IMR-90 (cell line): ENCODE results near the gene GLCCI1. TPM values are rescaled to one million over a fixed set of nuclear protein-coding genes. Genes with fewer than 3 reads are reported as not detected.

Experiments
- ATAC-seq: fragments of 200-7000 bp; cut with Tn5 transposase; 2 replicates; pipeline ENCODE4 v1.9.1; 2020; ENCODE audit warnings: low read depth, mild to moderate bottlenecking, moderate library complexity
- BruUV-seq: library from RNA; stranded (reverse); fragments of 400-500 nt; replicated peaks from 2 replicates; lab custom pipeline; 2021; lab: Mats Ljungman, UMichigan
- CTCF ChIA-PET: fragments of 300-600 bp; formaldehyde crosslinking; extraction: SDS; loops from one replicate; lab custom pipeline; 2021; ENCODE audit warnings: antibody characterized with exemption; lab: Yijun Ruan, JAX
- POLR2A ChIA-PET: fragments of 300-600 bp; sonication (Branson Sonifier 250); formaldehyde crosslinking; loops from one replicate; lab custom pipeline; 2022; ENCODE audit warnings: antibody characterized with exemption; ENCODE audit not compliant: unreplicated experiment; lab: Charles Lee
- DNase-seq: peaks from one replicate; pipeline ENCODE4 v3.0.0; 2013
- H2AFZ ChIP-seq: replicated peaks from 2 replicates; pipeline ENCODE3; 2013; ENCODE audit warnings: low read length, mild to moderate bottlenecking; ENCODE audit not compliant: poor library complexity
- H2AK5ac ChIP-seq: 2 replicates; pipeline ENCODE4 v1.6.1; 2013; ENCODE audit warnings: low read depth, low read length, inconsistent platforms
- H2AK9ac ChIP-seq: replicated peaks from 2 replicates; pipeline ENCODE3; 2013; ENCODE audit warnings: mild to moderate bottlenecking, low read depth, low read length, moderate library complexity; ENCODE audit not compliant: poor library complexity
- H2BK120ac ChIP-seq: 2 replicates; pipeline ENCODE4 v1.6.1; 2013; ENCODE audit warnings: low read depth, low read length, inconsistent platforms
- H2BK15ac ChIP-seq: 3 replicates; pipeline ENCODE4 v1.6.1; 2013; ENCODE audit warnings: low read depth, low read length, inconsistent platforms
- H2BK20ac ChIP-seq: 2 replicates; pipeline ENCODE4 v1.6.1; 2013; ENCODE audit warnings: low read depth, mild to moderate bottlenecking, inconsistent platforms, low read length, moderate library complexity
- H2BK5ac ChIP-seq: 2 replicates; pipeline ENCODE4 v1.6.1; 2013; ENCODE audit warnings: mild to moderate bottlenecking, low read depth, low read length, inconsistent platforms; ENCODE audit not compliant: poor library complexity, severe bottlenecking
- H3K14ac ChIP-seq: replicated peaks from 2 replicates; pipeline ENCODE4 v1.6.1; 2013; ENCODE audit warnings: low read depth, low read length, inconsistent platforms
- H3K18ac ChIP-seq: 2 replicates; pipeline ENCODE4 v1.6.1; 2013; ENCODE audit warnings: low read depth, low read length, control low read depth
- H3K23ac ChIP-seq: 2 replicates; pipeline ENCODE4 v1.6.1; 2013; ENCODE audit warnings: low read depth, low read length, inconsistent platforms
- H3K27ac ChIP-seq: 2 replicates; pipeline ENCODE4 v1.5.1; 2013; ENCODE audit warnings: mild to moderate bottlenecking, control low read depth, low read length; ENCODE audit not compliant: insufficient read depth
- H3K27me3 ChIP-seq: 2 replicates; pipeline ENCODE4 v1.6.1; 2013; ENCODE audit warnings: low read length; ENCODE audit not compliant: control insufficient read depth, insufficient read depth
- H3K36me3 ChIP-seq: 2 replicates; pipeline ENCODE4 v1.6.1; 2013; ENCODE audit warnings: low read length, mixed read lengths; ENCODE audit not compliant: control insufficient read depth, insufficient read depth
- H3K4ac ChIP-seq: 2 replicates; pipeline ENCODE4 v1.6.1; 2013; ENCODE audit warnings: low read depth, low read length, inconsistent platforms
- H3K4me1 ChIP-seq: 2 replicates; pipeline ENCODE4 v1.6.1; 2013; ENCODE audit warnings: low read length, mixed read lengths; ENCODE audit not compliant: control insufficient read depth, insufficient read depth
- H3K4me2 ChIP-seq: 2 replicates; pipeline ENCODE4 v1.6.1; 2013; ENCODE audit warnings: low read depth, mild to moderate bottlenecking, control low read depth, low read length, moderate library complexity
- H3K4me3 ChIP-seq: 2 replicates; pipeline ENCODE4 v1.5.1; 2013; ENCODE audit warnings: low read depth, mild to moderate bottlenecking, control low read depth, low read length, moderate library complexity; ENCODE audit not compliant: insufficient read depth
- H3K56ac ChIP-seq: 2 replicates; pipeline ENCODE4 v1.6.1; 2013; ENCODE audit warnings: low read length, inconsistent platforms; ENCODE audit not compliant: insufficient read depth; ENCODE audit errors: extremely low read depth
- H3K79me1 ChIP-seq, 2 experiments: 2 replicates each; pipeline ENCODE4 v1.6.1; 2013; ENCODE audit warnings: low read length in 2 of 2, inconsistent platforms in 1 of 2, low read depth in 1 of 2
- H3K9ac ChIP-seq: 2 replicates; pipeline ENCODE4 v1.6.1; 2013; ENCODE audit warnings: low read depth, low read length, control low read depth
- H3K9me1 ChIP-seq: 2 replicates; pipeline ENCODE4 v1.6.1; 2013; ENCODE audit warnings: low read length, inconsistent platforms; ENCODE audit not compliant: insufficient read depth
- H3K9me3 ChIP-seq: 2 replicates; pipeline ENCODE4 v1.6.1; 2013; ENCODE audit warnings: low read length; ENCODE audit not compliant: control insufficient read depth, insufficient read depth
- H4K20me1 ChIP-seq: 2 replicates; pipeline ENCODE4 v1.6.1; 2013; ENCODE audit warnings: low read length, inconsistent platforms; ENCODE audit not compliant: insufficient read depth
- H4K5ac ChIP-seq: 2 replicates; pipeline ENCODE4 v1.6.1; 2013; ENCODE audit warnings: mild to moderate bottlenecking, low read depth, low read length, control low read depth
- H4K8ac ChIP-seq, 2 experiments: 2 replicates each; pipeline ENCODE4 v1.6.1; 2013; ENCODE audit warnings: low read depth in 2 of 2, low read length in 2 of 2, control low read depth in 1 of 2, inconsistent platforms in 1 of 2
- H4K91ac ChIP-seq: 2 replicates; pipeline ENCODE4 v1.6.1; 2013; ENCODE audit warnings: low read depth, low read length, inconsistent platforms; ENCODE audit not compliant: insufficient read depth
- BHLHE40 ChIP-seq: fragments of 150-350 bp; IDR thresholded peaks from 2 replicates; pipeline ENCODE4 v1.6.1; 2016; ENCODE audit warnings: mild to moderate bottlenecking, low read depth, low read length
- CHD1 ChIP-seq: IDR thresholded peaks from 2 replicates; pipeline ENCODE4 v1.6.1; 2012; ENCODE audit warnings: low read depth, low read length, improper control_type of control experiment
- CTCF ChIP-seq: conservative IDR thresholded peaks from 2 replicates; pipeline ENCODE4 v1.5.1; 2012; ENCODE audit warnings: mild to moderate bottlenecking, low read depth, low read length, improper control_type of control experiment
- ELK1 ChIP-seq: fragments of 150-350 bp; IDR thresholded peaks from 2 replicates; pipeline ENCODE4 v1.6.1; 2016; ENCODE audit warnings: low read depth, mild to moderate bottlenecking, low read length, moderate library complexity, borderline replicate concordance
- FOS ChIP-seq: fragments of 150-350 bp; IDR thresholded peaks from 2 replicates; pipeline ENCODE4 v1.6.1; 2016; ENCODE audit warnings: low read depth, low read length
- MAZ ChIP-seq: IDR thresholded peaks from 2 replicates; pipeline ENCODE4 v1.6.1; 2012; ENCODE audit warnings: low read depth, mild to moderate bottlenecking, low read length, improper control_type of control experiment, moderate library complexity, borderline replicate concordance
- MXI1 ChIP-seq: IDR thresholded peaks from 2 replicates; pipeline ENCODE4 v1.6.1; 2012; ENCODE audit warnings: low read depth, mild to moderate bottlenecking, low read length, moderate library complexity, borderline replicate concordance
- POLR2A ChIP-seq: IDR thresholded peaks from 2 replicates; pipeline ENCODE4 v1.6.1; 2012; ENCODE audit warnings: mild to moderate bottlenecking, low read depth, low read length
- RAD21 ChIP-seq: IDR thresholded peaks from 2 replicates; pipeline ENCODE4 v1.6.1; 2012; ENCODE audit warnings: low read length, improper control_type of control experiment
- RCOR1 ChIP-seq: IDR thresholded peaks from 2 replicates; pipeline ENCODE4 v1.6.1; 2012; ENCODE audit warnings: mild to moderate bottlenecking, low read length, improper control_type of control experiment; ENCODE audit not compliant: insufficient replicate concordance
- RFX5 ChIP-seq: IDR thresholded peaks from 2 replicates; pipeline ENCODE4 v1.8.0; 2012; ENCODE audit warnings: low read depth, mild to moderate bottlenecking, low read length, moderate library complexity
- USF2 ChIP-seq: fragments of 150-350 bp; IDR thresholded peaks from 2 replicates; pipeline ENCODE4 v1.6.1; 2017; ENCODE audit warnings: mild to moderate bottlenecking, antibody characterized with exemption, low read length, low read depth
- WGBS, 2 experiments: methylation state at CpG; one replicate each; pipeline versions ENCODE4 v1.1.5 to v1.1.7; 2013; ENCODE audit warnings: missing lambda C conversion rate in 2 of 2; ENCODE audit not compliant: insufficient read length in 1 of 2; ENCODE audit errors: extremely low coverage in 2 of 2; 5-methylcytosine and 5-hydroxymethylcytosine counted together
- dilution Hi-C: fragments of 300-500 bp; cut with HindIII; formaldehyde crosslinking; loops from one replicate; pipeline ENCODE4 v1.14.3; 2018; ENCODE audit warnings: low sequenced_read_pairs; ENCODE audit not compliant: unreplicated experiment
- in situ Hi-C: fragments of 300-500 bp; cut with MboI; formaldehyde crosslinking; loops from 3 replicates; pipeline ENCODE4 v1.14.3; 2019; ENCODE audit warnings: low sequenced_read_pairs, inconsistent platforms, mixed read lengths
- intact Hi-C: fragments of 100-400 bp; cut with micrococcal nuclease; formaldehyde crosslinking; loops from 2 replicates; pipeline ENCODE4 v1.10.0; 2022
- polyA plus RNA-seq, 3 experiments: library from polyadenylated mRNA; depleted of rRNA; stranded (reverse); fragments of >200 nt; gene quantifications; 2 replicates each; pipeline ENCODE4 v1.2.3, GENCODE V29; 2012; ENCODE audit warnings: low replicate concordance in 1 of 3
- total RNA-seq: library from RNA; depleted of rRNA; stranded (reverse); fragments of >200 nt; gene quantifications from 2 replicates; pipeline ENCODE4 v1.2.3, GENCODE V29; 2012

The GLCCI1 gene
- total and polyA plus RNA-seq, 2 of the 4 experiments (the other 2 are of a cell fraction), result 4.1 to 6.2 TPM

GRCh38 chr7:8070451-8071180, 102.0 kb downstream of the GLCCI1 start:
- no peak overlapping the region for H3K9ac ChIP-seq
- no peak overlapping the region for H4K8ac ChIP-seq
- WGBS, 2 experiments, result 100% methylated on average over 1 of the region's 9 CpGs; no CpG with 5 or more reads in 1 of the 2 experiments
- H3K18ac ChIP-seq, result no peak overlapping the region
- no peak overlapping the region for H2BK5ac ChIP-seq
- ATAC-seq (no peak), DNase-seq (no peak)
- H2BK120ac ChIP-seq, result no peak overlapping the region
- POLR2A ChIA-PET, result no interaction called here
- H2AK5ac ChIP-seq, result no peak overlapping the region
- no peak overlapping the region for H3K27ac ChIP-seq
- peaks cover 3% of the 10 kb centered on the region; the same call in 1 of the 2 replicates for H3K9me1 ChIP-seq
- no peak overlapping the region for H3K56ac ChIP-seq
- CTCF ChIA-PET, result no interaction called here
- H4K20me1 ChIP-seq, result no peaks in the 10 kb centered on the region
- H3K9me3 ChIP-seq, result no peaks in the 10 kb centered on the region
- H2AK9ac ChIP-seq, result no peak overlapping the region
- H3K36me3 ChIP-seq, result peaks cover 2% of the 10 kb centered on the region; the same call in 1 of the 2 replicates
- H3K4me3 ChIP-seq, result no peak overlapping the region
- TF ChIP-seq CHD1 (no peak), MXI1 (no peak), RFX5 (no peak), CTCF (no peak), FOS (no peak), POLR2A (no peak), RCOR1 (no peak), RAD21 (no peak), ELK1 (no peak), BHLHE40 (no peak), USF2 (no peak), MAZ (no peak)
- no peak overlapping the region for H4K91ac ChIP-seq
- intact Hi-C loops (loop anchor here (10.0 kb wide), 1 partner anchor 976 kb away; no protein-coding TSS in a partner anchor), dilution Hi-C loops (no loop called here), in situ Hi-C loops (no loop called here)
- no peak overlapping the region for H2BK15ac ChIP-seq
- no peak overlapping the region for H3K14ac ChIP-seq
- H3K27me3 ChIP-seq, result no peaks in the 10 kb centered on the region
- BruUV-seq, result no TSS peak
- no peak overlapping the region for H3K23ac ChIP-seq
- no peak overlapping the region for H3K4me2 ChIP-seq
- H4K5ac ChIP-seq, result no peak overlapping the region
- H2BK20ac ChIP-seq, result no peak overlapping the region
- peaks cover 1% of the 10 kb centered on the region; the same call in 1 of the 2 replicates for H3K4me1 ChIP-seq
- H3K79me1 ChIP-seq, result no peaks in the 10 kb centered on the region
- no peak overlapping the region for H2AFZ ChIP-seq
- no peak overlapping the region for H3K4ac ChIP-seq
